HepG2 (cell line): ENCODE measurements around the gene CSNK2B. TPM values are rescaled to one million over a fixed set of nuclear protein-coding genes. Genes with fewer than 3 reads are reported as not detected.

Experiments used
- ATAC-seq: fragments of 200-7000 bp; cut with Tn5 transposase; 3 replicates; pipeline ENCODE4 v1.9.1; 2020; ENCODE audit warnings: mild to moderate bottlenecking, moderate library complexity
- BruUV-seq: library from RNA; stranded (reverse); fragments of 400-500 nt; replicated peaks from 2 replicates; lab custom pipeline; 2021; lab: Mats Ljungman, UMichigan
- CTCF ChIA-PET: fragments of 300-600 bp; formaldehyde crosslinking; extraction: SDS; loops from one replicate; lab custom pipeline; 2021; ENCODE audit warnings: low total read pairs, inconsistent platforms, low intra/inter-chr PET ratio; lab: Yijun Ruan, JAX
- POLR2A ChIA-PET: fragments of 350-600 bp; sonication (Branson Sonifier 250); formaldehyde crosslinking; loops from one replicate; lab custom pipeline; 2020; ENCODE audit warnings: antibody characterized with exemption, inconsistent platforms; lab: Yijun Ruan, JAX
- DNase-seq: peaks from one replicate; pipeline ENCODE4 v3.0.0-alpha.2; 2015; ENCODE audit warnings: low spot score
- FAIRE-seq: peaks from 3 replicates; lab custom pipeline; 2011; peaks lifted over from hg19 to GRCh38; lab: Jason Lieb, UNC
- H2AFZ ChIP-seq: one replicate; pipeline ENCODE4 v1.6.1; 2011; ENCODE audit warnings: low read length, inconsistent platforms
- H3K27ac ChIP-seq: fragments of 300-600 bp; 3 replicates; pipeline ENCODE4 v1.8.0; 2011; ENCODE audit warnings: mixed run types, mild to moderate bottlenecking, mixed read lengths, low read length, inconsistent platforms; ENCODE audit not compliant: insufficient read depth; ENCODE audit errors: extremely low read length
- H3K27me3 ChIP-seq, 2 experiments: fragments of 200-600 bp in 1 of 2; 2 replicates in 1 of 2; 3 replicates in 1 of 2; pipeline versions ENCODE4 v1.6.0 to v1.8.0; 2011; ENCODE audit warnings: low read length in 2 of 2, mild to moderate bottlenecking in 2 of 2, moderate library complexity in 2 of 2, inconsistent platforms in 1 of 2; ENCODE audit not compliant: insufficient read depth in 2 of 2, control insufficient read depth in 1 of 2
- H3K36me3 ChIP-seq, 2 experiments: fragments of 200-600 bp in 1 of 2; replicated peaks in 1 of 2; 2 replicates in 1 of 2; 3 replicates in 1 of 2; pipeline versions ENCODE4 v1.5.1 to v1.8.0; 2011; ENCODE audit warnings: low read length in 2 of 2, inconsistent platforms in 1 of 2; ENCODE audit not compliant: insufficient read depth in 2 of 2, control insufficient read depth in 1 of 2
- H3K4me1 ChIP-seq: 2 replicates; pipeline ENCODE4 v1.5.1; 2012; ENCODE audit warnings: low read length, inconsistent platforms; ENCODE audit not compliant: insufficient read depth
- H3K4me2 ChIP-seq: 2 replicates; pipeline ENCODE4 v1.6.0; 2011; ENCODE audit warnings: low read depth, low read length, inconsistent platforms
- H3K4me3 ChIP-seq, 3 experiments: fragments of 200-600 bp in 1 of 3; sonication (generic), shearing (Covaris generic) in 1 of 3; replicated peaks in 1 of 3; 2 replicates each; pipeline ENCODE4 v1.5.1; 2011 to 2016; ENCODE audit warnings: low read length in 3 of 3, inconsistent platforms in 2 of 3, low read depth in 2 of 3, mild to moderate bottlenecking in 2 of 3, control low read depth in 1 of 3, mixed read lengths in 1 of 3; ENCODE audit not compliant: insufficient read depth in 1 of 3
- H3K79me2 ChIP-seq: one replicate; pipeline ENCODE4 v1.6.1; 2011; ENCODE audit warnings: low read length, inconsistent platforms; ENCODE audit not compliant: insufficient read depth
- H3K9ac ChIP-seq: 2 replicates; pipeline ENCODE4 v1.6.0; 2011; ENCODE audit warnings: mild to moderate bottlenecking, low read depth, low read length, inconsistent platforms; ENCODE audit not compliant: insufficient read depth
- H3K9me3 ChIP-seq: 2 replicates; pipeline ENCODE4 v1.5.1; 2012; ENCODE audit warnings: mild to moderate bottlenecking, low read length
- H4K20me1 ChIP-seq: 2 replicates; pipeline ENCODE4 v1.6.0; 2011; ENCODE audit warnings: inconsistent platforms, mild to moderate bottlenecking, low read length, moderate library complexity; ENCODE audit not compliant: insufficient read depth
- DRAP1 ChIP-seq: IDR thresholded peaks from 2 replicates; pipeline ENCODE4 v1.6.1; 2016; ENCODE audit warnings: missing genetic modification reagents, missing compliant biosample characterization
- FOXP4 ChIP-seq: sonication (generic); formaldehyde crosslinking; IDR thresholded peaks from 2 replicates; pipeline ENCODE4 v1.4.0; 2020; ENCODE audit warnings: missing genetic modification reagents
- PLRG1 ChIP-seq: fragments of 450-650 bp; conservative IDR thresholded peaks from 2 replicates; pipeline ENCODE4 v1.6.1; 2016
- TFAP4 ChIP-seq: sonication (generic); IDR thresholded peaks from 2 replicates; pipeline ENCODE4 v1.6.1; 2016; ENCODE audit warnings: low read depth, borderline replicate concordance
- UBTF ChIP-seq: sonication (generic); formaldehyde crosslinking; IDR thresholded peaks from 2 replicates; pipeline ENCODE4 v1.4.0; 2020; ENCODE audit warnings: mild to moderate bottlenecking, missing genetic modification reagents
- ZNF687 ChIP-seq: sonication (generic); formaldehyde crosslinking; IDR thresholded peaks from 2 replicates; pipeline ENCODE4 v1.5.1; 2020; ENCODE audit warnings: mild to moderate bottlenecking, missing genetic modification reagents, moderate library complexity
- ZSCAN22 ChIP-seq: sonication (generic); formaldehyde crosslinking; IDR thresholded peaks from 2 replicates; pipeline ENCODE4 v1.4.0; 2020; ENCODE audit warnings: mild to moderate bottlenecking, missing genetic modification reagents
- WGBS: methylation state at CpG from one replicate; pipeline ENCODE4 v1.1.6; 2017; ENCODE audit warnings: low lambda C conversion rate; 5-methylcytosine and 5-hydroxymethylcytosine counted together
- in situ Hi-C: cut with HindIII; loops from 2 replicates; pipeline ENCODE4 v1.10.0; 2017; ENCODE audit warnings: low pct_unique_long_range_greater_than_20kb; ENCODE audit not compliant: extremely low pct_ligation_motif_present
- intact Hi-C: fragments of 100-400 bp; cut with micrococcal nuclease; formaldehyde crosslinking; loops from one replicate; pipeline ENCODE4 v1.10.0; 2022; ENCODE audit not compliant: unreplicated experiment
- polyA plus RNA-seq, 8 experiments: library from polyadenylated mRNA; depleted of rRNA in 3 of 8; stranded (reverse) in 7 of 8; unstranded in 1 of 8; fragments of >200 nt; fragmentation: Illumina TruSeq in 4 of 8; extraction: Trizol in 4 of 8; gene quantifications; 2 replicates each; pipeline versions ENCODE4 v1.2.1 to v1.2.3, GENCODE V29; 2011 to 2016; ENCODE audit warnings: low read depth in 4 of 8, missing spikeins in 1 of 8, mixed read lengths in 1 of 8; ENCODE audit not compliant: insufficient read depth in 1 of 8
- total RNA-seq, 5 experiments: library from RNA; depleted of rRNA; stranded (reverse); fragments of >200 nt; fragmentation: Illumina TruSeq; extraction: Trizol; gene quantifications; 2 replicates each; pipeline ENCODE4 v1.2.3, GENCODE V29; 2016; ENCODE audit warnings: low read depth in 1 of 5

CSNK2B gene
- total and polyA plus RNA-seq, 2 of the 13 experiments (the other 11 are each of a cell fraction or from before 2014, with no cell fraction given) = 111 to 296 TPM

- CTCF ChIA-PET = no interaction called here
- no peaks in the 10 kb centered on the region for H3K79me2 ChIP-seq
- H2AFZ ChIP-seq = no peak overlapping the region
- BruUV-seq = no TSS peak
- FAIRE-seq = no peak
- TF ChIP-seq ZSCAN22 (CRISPR knock-in tag) (no peak), ZNF687 (no peak), FOXP4 (CRISPR knock-in tag) (no peak), TFAP4 (no peak), PLRG1 (no peak), DRAP1 (CRISPR knock-in tag) (no peak), UBTF (CRISPR knock-in tag) (no peak)
- TF ChIP-seq, all 625 proteins: peak for 0
- peaks cover 28% of the 10 kb centered on the region for H3K4me1 ChIP-seq
- DNase-seq = no peak
- no peaks in the 10 kb centered on the region for H3K9me3 ChIP-seq
- in situ Hi-C loops = no loop called here
- no peaks in the 10 kb centered on the region for H4K20me1 ChIP-seq
- H3K4me3 ChIP-seq = no peak overlapping the region
- no peak overlapping the region for H3K9ac ChIP-seq
- 96% methylated on average over 8 of the region's 8 CpGs for WGBS
- H3K4me2 ChIP-seq = no peak overlapping the region
- intact Hi-C loops = no loop called here
- peaks cover 41 to 46% of the 10 kb centered on the region in 2 experiments for H3K36me3 ChIP-seq
- POLR2A ChIA-PET = interaction anchor here (1.4 kb wide), 1 partner anchor 17 kb away, joined by 3 read pairs; the partner anchor contains the start of gene LY6G5B
- ATAC-seq = no peak
- H3K27me3 ChIP-seq = no peaks in the 10 kb centered on the region
- H3K27ac ChIP-seq = no peak overlapping the region
Measured at GRCh38 chr6:31687321-31687720, 21.4 kb downstream of the CSNK2B start.
